ENCODE results near the gene HOXA13. TPM values are rescaled to one million over a fixed set of nuclear protein-coding genes. Genes with fewer than 3 reads are reported as not detected.

The HOXA13 gene
- total RNA-seq, 1 donor from 2014 or later = not detected

DNA sequence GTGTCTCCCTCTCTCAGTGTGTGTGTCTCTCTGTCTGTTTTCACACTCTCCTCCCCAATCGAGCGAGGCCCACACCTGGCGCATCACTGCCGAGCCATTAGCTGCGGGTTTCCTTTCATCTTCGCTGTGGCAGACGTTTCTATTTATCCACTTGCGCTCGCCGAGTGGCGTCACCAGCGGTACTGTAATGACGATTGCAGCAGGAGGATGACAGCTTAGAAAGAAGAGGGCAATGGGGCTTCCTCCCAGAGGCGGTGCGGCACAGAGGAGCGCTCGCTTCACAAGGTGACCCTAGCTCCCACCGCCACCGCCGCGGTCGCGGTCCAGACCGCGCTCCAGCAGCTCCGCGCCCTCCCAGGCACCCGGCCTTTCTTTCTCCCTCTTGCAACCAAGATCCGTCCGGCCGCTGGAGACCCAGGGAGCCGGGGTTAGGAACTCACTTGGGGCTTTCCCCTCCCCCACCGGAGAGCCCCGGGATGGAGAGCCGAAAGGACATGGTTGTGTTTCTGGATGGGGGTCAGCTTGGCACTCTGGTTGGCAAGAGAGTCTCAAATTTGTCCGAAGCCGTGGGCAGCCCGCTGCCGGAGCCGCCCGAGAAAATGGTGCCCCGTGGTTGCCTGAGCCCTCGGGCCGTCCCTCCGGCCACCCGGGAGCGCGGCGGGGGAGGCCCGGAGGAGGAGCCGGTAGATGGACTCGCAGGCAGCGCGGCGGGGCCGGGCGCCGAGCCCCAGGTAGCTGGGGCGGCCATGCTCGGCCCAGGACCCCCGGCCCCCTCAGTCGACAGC, 42.9 kb upstream of the HOXA13 start, which contains the start of gene EVX1:
Gene EVX1 (plus strand): TSS at position 248 of the 785 bp plus-strand sequence. CDS start 229 bp downstream, at position 477.
- H3K4me3 Mint-ChIP-seq = peak within 1 kb of the TSS; percentile 63
- no peaks in the 10 kb centered on the region for H3K9me3 Mint-ChIP-seq
- peaks cover 15% of the 10 kb centered on the region for H3K4me1 Mint-ChIP-seq
- peaks cover 97% of the 10 kb centered on the region for H3K27me3 Mint-ChIP-seq (ENCODE audit: low read depth)
- TF ChIP-seq, protein P1, sequence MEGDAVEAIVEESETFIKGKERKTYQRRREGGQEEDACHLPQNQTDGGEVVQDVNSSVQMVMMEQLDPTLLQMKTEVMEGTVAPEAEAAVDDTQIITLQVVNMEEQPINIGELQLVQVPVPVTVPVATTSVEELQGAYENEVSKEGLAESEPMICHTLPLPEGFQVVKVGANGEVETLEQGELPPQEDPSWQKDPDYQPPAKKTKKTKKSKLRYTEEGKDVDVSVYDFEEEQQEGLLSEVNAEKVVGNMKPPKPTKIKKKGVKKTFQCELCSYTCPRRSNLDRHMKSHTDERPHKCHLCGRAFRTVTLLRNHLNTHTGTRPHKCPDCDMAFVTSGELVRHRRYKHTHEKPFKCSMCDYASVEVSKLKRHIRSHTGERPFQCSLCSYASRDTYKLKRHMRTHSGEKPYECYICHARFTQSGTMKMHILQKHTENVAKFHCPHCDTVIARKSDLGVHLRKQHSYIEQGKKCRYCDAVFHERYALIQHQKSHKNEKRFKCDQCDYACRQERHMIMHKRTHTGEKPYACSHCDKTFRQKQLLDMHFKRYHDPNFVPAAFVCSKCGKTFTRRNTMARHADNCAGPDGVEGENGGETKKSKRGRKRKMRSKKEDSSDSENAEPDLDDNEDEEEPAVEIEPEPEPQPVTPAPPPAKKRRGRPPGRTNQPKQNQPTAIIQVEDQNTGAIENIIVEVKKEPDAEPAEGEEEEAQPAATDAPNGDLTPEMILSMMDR (conservative IDR thresholded peaks at IDR 0.05) = no peak
- peaks cover 6% of the 10 kb centered on the region for H3K36me3 Mint-ChIP-seq (ENCODE audit: low read depth)
- no peak within 1 kb of the TSS for H3K27ac Mint-ChIP-seq (ENCODE audit: unreplicated experiment)
- no peak for DNase-seq (ENCODE audit: low read depth, low spot score)

DNA sequence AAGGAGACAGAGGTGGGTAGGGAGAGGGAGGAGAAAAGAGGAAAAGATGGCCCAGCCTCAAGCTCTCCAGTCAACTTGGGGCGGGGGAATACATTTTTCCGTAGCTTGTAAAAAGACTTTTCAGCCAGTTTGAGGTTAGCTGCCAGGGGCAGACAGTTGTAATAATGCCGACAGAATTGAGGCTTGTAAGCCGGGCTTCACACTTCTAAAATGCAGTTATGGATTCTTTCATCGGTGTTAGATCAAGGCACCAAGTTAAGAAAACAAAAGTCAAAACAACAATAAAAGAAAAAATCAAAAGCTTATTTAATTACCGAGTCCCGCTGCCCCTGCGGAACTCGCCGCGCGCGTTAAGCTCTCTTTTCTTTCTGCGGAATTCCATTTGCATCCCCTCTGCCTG, 42.3 kb upstream of the HOXA13 start:
- TF ChIP-seq, protein P1 (conservative IDR thresholded peaks at IDR 0.05) = no peak
- H3K9me3 Mint-ChIP-seq = no peaks in the 10 kb centered on the region
- H3K4me1 Mint-ChIP-seq = peaks cover 15% of the 10 kb centered on the region
- peaks cover 6% of the 10 kb centered on the region for H3K36me3 Mint-ChIP-seq (ENCODE audit: low read depth)
- peak overlapping the region; percentile 39 for H3K4me3 Mint-ChIP-seq
- DNase-seq (ENCODE audit: low read depth, low spot score) = no peak
- H3K27ac Mint-ChIP-seq (ENCODE audit: unreplicated experiment) = no peak overlapping the region
- H3K27me3 Mint-ChIP-seq (ENCODE audit: low read depth) = peaks cover 97% of the 10 kb centered on the region

DNA sequence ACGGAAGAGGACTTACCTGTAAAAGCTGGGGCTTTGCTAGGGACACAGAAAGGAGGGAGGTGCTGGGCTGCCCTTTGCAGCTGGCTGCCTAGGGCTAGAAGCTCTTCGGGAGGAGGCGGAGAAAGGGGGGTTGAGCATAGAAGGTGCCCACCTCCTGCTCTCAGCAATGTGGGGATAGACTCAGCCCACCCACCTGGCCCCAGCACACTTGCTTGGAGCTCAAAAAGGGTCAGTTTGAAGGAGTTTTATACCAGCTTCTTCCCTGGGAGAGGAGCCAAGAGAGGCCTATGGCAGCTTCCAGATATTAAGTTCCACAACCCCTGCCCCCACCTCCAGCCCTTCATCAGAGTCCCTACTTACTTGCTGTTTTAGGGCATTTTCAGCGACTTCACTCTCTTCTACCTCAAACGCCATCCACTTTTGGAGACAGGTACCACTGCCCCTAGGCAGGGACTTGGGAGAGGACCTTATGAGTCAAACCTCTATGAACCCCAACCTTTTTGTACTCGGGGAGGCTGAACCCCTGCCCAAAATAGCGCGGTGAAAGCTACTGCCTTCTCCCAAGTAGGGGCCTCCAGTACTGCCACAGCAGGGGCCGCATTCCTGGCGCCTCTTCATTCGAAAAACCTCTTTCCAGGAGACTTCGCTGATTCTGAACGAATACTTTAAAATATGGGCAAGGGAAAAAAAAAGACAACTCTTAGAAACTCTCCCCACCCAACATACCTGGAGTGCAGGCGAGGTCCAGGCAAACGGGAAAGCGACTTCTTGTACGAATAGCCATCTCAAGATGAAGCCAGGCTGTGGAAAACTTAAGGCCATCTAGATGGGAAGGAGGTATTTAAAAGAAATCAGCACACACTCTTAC, 41.5 kb upstream of the HOXA13 start:
- peaks cover 15% of the 10 kb centered on the region for H3K4me1 Mint-ChIP-seq
- peaks cover 97% of the 10 kb centered on the region for H3K27me3 Mint-ChIP-seq (ENCODE audit: low read depth)
- H3K9me3 Mint-ChIP-seq = no peaks in the 10 kb centered on the region
- TF ChIP-seq, protein P1 (conservative IDR thresholded peaks at IDR 0.05) = no peak
- peaks cover 6% of the 10 kb centered on the region for H3K36me3 Mint-ChIP-seq (ENCODE audit: low read depth)
- no peak overlapping the region for H3K4me3 Mint-ChIP-seq
- H3K27ac Mint-ChIP-seq (ENCODE audit: unreplicated experiment) = no peak overlapping the region
- no peak for DNase-seq (ENCODE audit: low read depth, low spot score)

DNA sequence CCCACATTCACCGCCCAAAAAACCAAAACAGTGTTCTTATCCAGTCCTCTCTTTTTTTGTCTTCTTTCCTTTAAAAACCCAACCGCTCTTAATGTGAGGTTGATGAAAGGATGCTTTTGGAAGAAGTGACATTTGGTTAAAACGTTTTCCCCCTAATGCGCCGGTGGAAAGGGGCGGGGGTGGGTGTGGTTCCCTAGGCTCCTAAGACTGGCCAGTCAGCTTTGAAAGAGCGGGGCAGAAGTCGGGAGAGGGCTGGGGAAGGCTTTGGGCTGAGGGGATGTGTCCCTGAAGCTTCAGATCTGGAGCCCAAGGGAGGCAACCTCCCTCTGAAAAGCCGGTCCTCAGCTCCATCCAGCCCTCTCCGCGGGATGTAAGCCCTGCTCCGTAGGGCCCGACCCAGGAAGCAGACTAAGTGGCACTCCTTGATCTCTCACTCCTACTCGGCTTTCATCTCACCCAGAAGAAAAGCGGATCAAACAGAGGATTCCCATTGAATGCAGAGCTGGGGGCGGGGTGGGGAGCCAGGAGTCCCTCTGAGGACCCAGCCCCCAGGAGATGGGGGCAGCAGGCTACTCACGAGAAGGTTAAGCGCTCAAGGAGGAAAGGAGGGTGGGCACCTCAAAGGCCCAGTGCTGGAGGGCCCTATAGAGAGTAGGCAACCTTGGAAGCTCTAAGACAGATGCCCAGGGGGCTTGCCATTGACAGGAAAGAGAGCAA, 40.3 kb upstream of the HOXA13 start:
- H3K9me3 Mint-ChIP-seq = no peaks in the 10 kb centered on the region
- no peak for DNase-seq (ENCODE audit: low read depth, low spot score)
- peaks cover 97% of the 10 kb centered on the region for H3K27me3 Mint-ChIP-seq (ENCODE audit: low read depth)
- H3K4me1 Mint-ChIP-seq = peaks cover 15% of the 10 kb centered on the region
- H3K27ac Mint-ChIP-seq (ENCODE audit: unreplicated experiment) = no peak overlapping the region
- TF ChIP-seq, protein P1 (conservative IDR thresholded peaks at IDR 0.05) = no peak
- peaks cover 6% of the 10 kb centered on the region for H3K36me3 Mint-ChIP-seq (ENCODE audit: low read depth)
- peak overlapping the region; percentile 49 for H3K4me3 Mint-ChIP-seq

DNA sequence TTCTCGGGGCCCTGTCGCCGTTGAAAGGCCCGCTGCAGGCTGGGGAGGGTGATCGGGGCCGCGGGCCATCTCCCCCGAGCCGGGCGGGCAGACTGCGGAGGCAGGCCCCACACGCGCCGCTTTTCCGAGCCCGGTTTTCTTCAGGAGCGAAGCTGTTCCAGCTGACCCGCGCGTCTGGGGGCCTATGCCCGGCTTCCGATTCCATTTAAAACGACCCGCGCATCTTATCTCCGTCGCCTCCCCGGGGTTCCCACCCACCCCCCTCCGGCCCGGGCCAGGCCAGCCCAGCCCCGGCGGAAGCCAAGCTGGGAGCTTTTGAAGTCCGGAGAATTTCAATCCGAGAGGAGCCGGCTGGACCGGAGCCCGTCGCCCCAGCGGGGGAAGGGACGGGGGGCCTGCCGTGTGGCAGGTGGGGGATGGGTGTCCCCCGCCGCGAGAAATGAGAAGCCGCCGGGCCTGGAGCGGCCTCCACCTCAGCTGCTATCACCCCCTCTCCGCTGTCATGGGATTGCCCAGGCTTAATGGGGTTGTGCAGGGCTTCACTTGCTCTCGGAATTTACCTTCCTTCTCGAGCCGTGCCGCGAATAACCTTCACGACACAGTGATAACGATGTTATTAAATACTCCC, 39.6 kb upstream of the HOXA13 start:
- peak overlapping the region; percentile 49 for H3K4me3 Mint-ChIP-seq

More for the DNA sequence above, 39.6 kb upstream of the HOXA13 start:
- TF ChIP-seq, protein P1 (conservative IDR thresholded peaks at IDR 0.05) = no peak
- peaks cover 6% of the 10 kb centered on the region for H3K36me3 Mint-ChIP-seq (ENCODE audit: low read depth)
- no peaks in the 10 kb centered on the region for H3K9me3 Mint-ChIP-seq
- peaks cover 15% of the 10 kb centered on the region for H3K4me1 Mint-ChIP-seq
- no peak for DNase-seq (ENCODE audit: low read depth, low spot score)
- H3K27me3 Mint-ChIP-seq (ENCODE audit: low read depth) = peaks cover 97% of the 10 kb centered on the region
- no peak overlapping the region for H3K27ac Mint-ChIP-seq (ENCODE audit: unreplicated experiment)
